Measurements from ENCODE around the gene RAB11FIP4. TPM values are rescaled to one million over a fixed set of nuclear protein-coding genes. Genes with fewer than 3 reads are reported as not detected.

The RAB11FIP4 gene
- total and polyA plus RNA-seq, 2 of the 13 experiments (the other 11 are each of a cell fraction or from before 2014, with no cell fraction given): 28.0 to 89.3 TPM

- no peak for TF ChIP-seq HNRNPLL (IDR thresholded peaks at IDR 0.05; ENCODE audit: low read depth, low read length, poor library complexity, severe bottlenecking)
- no peak for TF ChIP-seq TFDP1 (CRISPR knock-in tag; IDR thresholded peaks at IDR 0.05; ENCODE audit: borderline replicate concordance)
- TF ChIP-seq ZFP82 (CRISPR knock-in tag; IDR thresholded peaks at IDR 0.05; ENCODE audit: borderline replicate concordance): no peak
- no peak for TF ChIP-seq PBX2 (CRISPR knock-in tag; IDR thresholded peaks at IDR 0.05)
- no peak for TF ChIP-seq ZNF20 (CRISPR knock-in tag; IDR thresholded peaks at IDR 0.05)
- peak; percentile 93 for TF ChIP-seq CTCF (CRISPR knock-in tag; IDR thresholded peaks at IDR 0.05)
- no peak for TF ChIP-seq KAT2B (IDR thresholded peaks at IDR 0.05; ENCODE audit: borderline replicate concordance, low read depth, low read length)
- 0 out of 2 replicates have a peak, but pooled peaks have one; percentile 32 for TF ChIP-seq BHLHE40 (IDR thresholded peaks at IDR 0.05; ENCODE audit: low read length)
- TF ChIP-seq ZNF101 (CRISPR knock-in tag; IDR thresholded peaks at IDR 0.05; ENCODE audit: borderline replicate concordance, low read depth): no peak
- TF ChIP-seq BCL6 (CRISPR knock-in tag; IDR thresholded peaks at IDR 0.05): no peak
- TF ChIP-seq ZNF879 (CRISPR knock-in tag; IDR thresholded peaks at IDR 0.05): no peak
- no peak for TF ChIP-seq ZNF710 (CRISPR knock-in tag; IDR thresholded peaks at IDR 0.05; ENCODE audit: borderline replicate concordance)
- TF ChIP-seq ZNF574 (CRISPR knock-in tag; IDR thresholded peaks at IDR 0.05): no peak
- TF ChIP-seq TBL1XR1 (IDR thresholded peaks at IDR 0.05; ENCODE audit: borderline replicate concordance, low read length, partially characterized antibody): no peak
- 0 out of 2 replicates have a peak, but pooled peaks have one; percentile 10 for TF ChIP-seq ZNF572 (CRISPR knock-in tag; IDR thresholded peaks at IDR 0.05)
Measured at GRCh38 chr17:31524926-31525800, 133.7 kb downstream of the RAB11FIP4 start (continued).

Data from HepG2 (cell line).